Endothelial cell of umbilical vein (primary cell): Measurements from ENCODE around the gene TRIM59. TPM values are rescaled to one million over a fixed set of nuclear protein-coding genes. Genes with fewer than 3 reads are reported as not detected.

Source experiments
- BruUV-seq: library from RNA; stranded (reverse); fragments of 400-500 nt; replicated peaks from 2 replicates; lab custom pipeline; 2021; lab: Mats Ljungman, UMichigan
- CTCF ChIA-PET: fragments of 300-600, 350-600 bp; sonication (Branson Sonifier 250); formaldehyde crosslinking; loops from one replicate; lab custom pipeline; 2021; ENCODE audit warnings: antibody characterized with exemption, inconsistent platforms; lab: Charles Lee
- POLR2A ChIA-PET: fragments of 300-600, 350-600 bp; sonication (Branson Sonifier 250); formaldehyde crosslinking; loops from one replicate; lab custom pipeline; 2021; ENCODE audit warnings: antibody characterized with exemption, inconsistent platforms; lab: Charles Lee
- DNase-seq: peaks from one replicate; pipeline ENCODE4 v3.0.0-alpha.2; 2011; ENCODE audit warnings: low read depth, low spot score
- FAIRE-seq: peaks from 2 replicates; lab custom pipeline; 2011; peaks lifted over from hg19 to GRCh38; lab: Jason Lieb, UNC
- H2AFZ ChIP-seq: 2 replicates; pipeline ENCODE4 v1.6.0; 2012; ENCODE audit warnings: low read depth, low read length, control low read depth, inconsistent platforms
- H3K27ac ChIP-seq: 2 replicates; pipeline ENCODE4 v1.5.1; 2011; ENCODE audit warnings: low read depth, mild to moderate bottlenecking, control low read depth, low read length, moderate library complexity; ENCODE audit not compliant: insufficient read depth
- H3K27me3 ChIP-seq, 2 experiments: 2 replicates each; pipeline versions ENCODE4 v1.6.0 to v1.6.1; 2011; ENCODE audit warnings: low read length in 2 of 2, mixed read lengths in 1 of 2; ENCODE audit not compliant: control insufficient read depth in 2 of 2, insufficient read depth in 2 of 2
- H3K36me3 ChIP-seq, 2 experiments: 2 replicates in 1 of 2; 3 replicates in 1 of 2; pipeline ENCODE4 v1.5.1; 2011; ENCODE audit warnings: low read length in 2 of 2, mild to moderate bottlenecking in 1 of 2, moderate library complexity in 1 of 2; ENCODE audit not compliant: control insufficient read depth in 2 of 2, insufficient read depth in 2 of 2; ENCODE audit errors: extremely low read depth in 1 of 2
- H3K4me1 ChIP-seq: 3 replicates; pipeline ENCODE4 v1.5.1; 2011; ENCODE audit warnings: mild to moderate bottlenecking, low read length; ENCODE audit not compliant: control insufficient read depth, insufficient read depth; ENCODE audit errors: extremely low read depth
- H3K4me2 ChIP-seq: 2 replicates; pipeline ENCODE4 v1.6.1; 2011; ENCODE audit warnings: low read length, control low read depth, mixed read lengths; ENCODE audit not compliant: insufficient read depth
- H3K4me3 ChIP-seq, 3 experiments: fragments of 200-600 bp in 1 of 3; sonication (generic), shearing (Covaris generic) in 1 of 3; replicated peaks in 1 of 3; 2 replicates each; pipeline ENCODE4 v1.5.1; 2011 to 2016; ENCODE audit warnings: control low read depth in 3 of 3, low read length in 3 of 3, mild to moderate bottlenecking in 2 of 3, inconsistent platforms in 1 of 3, low read depth in 1 of 3, moderate library complexity in 1 of 3; ENCODE audit not compliant: insufficient read depth in 1 of 3
- H3K79me2 ChIP-seq: 2 replicates; pipeline ENCODE4 v1.6.0; 2012; ENCODE audit warnings: low read length, inconsistent platforms; ENCODE audit not compliant: control insufficient read depth, insufficient read depth
- H3K9ac ChIP-seq: replicated peaks from 2 replicates; pipeline ENCODE3; 2011; ENCODE audit warnings: low read length, control low read depth; ENCODE audit not compliant: insufficient read depth; ENCODE audit errors: extremely low read depth
- H3K9me1 ChIP-seq: replicated peaks from 3 replicates; pipeline ENCODE4 v1.6.0; 2011; ENCODE audit warnings: mild to moderate bottlenecking, low read length; ENCODE audit not compliant: control insufficient read depth, insufficient read depth; ENCODE audit errors: extremely low read depth
- H3K9me3 ChIP-seq: replicated peaks from 2 replicates; pipeline ENCODE4 v1.5.1; 2012; ENCODE audit warnings: low read length, inconsistent platforms; ENCODE audit not compliant: control insufficient read depth, insufficient read depth
- H4K20me1 ChIP-seq: replicated peaks from 2 replicates; pipeline ENCODE3; 2011; ENCODE audit warnings: mild to moderate bottlenecking, low read length; ENCODE audit not compliant: control insufficient read depth, insufficient read depth; ENCODE audit errors: extremely low read depth
- CTCF ChIP-seq, 2 donors: IDR thresholded peaks; 1 replicate in 1 of 2; 2 replicates in 1 of 2; pipeline ENCODE4 v1.5.1; 2011; ENCODE audit warnings: low read length in 2 of 2, mild to moderate bottlenecking in 2 of 2, moderate library complexity in 2 of 2, control low read depth in 1 of 2, inconsistent platforms in 1 of 2, low read depth in 1 of 2; ENCODE audit not compliant: insufficient read depth in 1 of 2; ENCODE audit errors: extremely low read depth in 1 of 2
- EZH2 ChIP-seq: IDR thresholded peaks from 2 replicates; pipeline ENCODE4 v1.6.1; 2012; ENCODE audit warnings: borderline replicate concordance, low read depth, mild to moderate bottlenecking, moderate library complexity, low read length, inconsistent platforms; ENCODE audit not compliant: severe bottlenecking
- FOS ChIP-seq: IDR thresholded peaks from 2 replicates; pipeline ENCODE4 v1.6.1; 2011; ENCODE audit warnings: mild to moderate bottlenecking, low read length, moderate library complexity, borderline replicate concordance; ENCODE audit not compliant: insufficient read depth
- GATA2 ChIP-seq: IDR thresholded peaks from 2 replicates; pipeline ENCODE4 v1.7.0; 2011; ENCODE audit warnings: low read depth, mild to moderate bottlenecking, moderate library complexity, mixed read lengths, low read length; ENCODE audit not compliant: insufficient read length, insufficient read depth
- JUN ChIP-seq: IDR thresholded peaks from 2 replicates; pipeline ENCODE4 v1.6.1; 2011; ENCODE audit warnings: borderline replicate concordance, low read depth; ENCODE audit not compliant: insufficient read length, insufficient read depth
- MAX ChIP-seq: IDR thresholded peaks from 2 replicates; pipeline ENCODE4 v1.6.1; 2011; ENCODE audit not compliant: insufficient read depth, insufficient read length
- MYC ChIP-seq: IDR thresholded peaks from one replicate; pipeline ENCODE4 v1.6.1; 2011; ENCODE audit warnings: mild to moderate bottlenecking, low read depth, low read length
- POLR2A ChIP-seq: IDR thresholded peaks from 2 replicates; pipeline ENCODE4 v1.6.1; 2012; ENCODE audit warnings: low read depth, mild to moderate bottlenecking, control low read depth, low read length
- POLR2AphosphoS5 ChIP-seq: IDR thresholded peaks from 2 replicates; pipeline ENCODE4 v1.6.1; 2012; ENCODE audit warnings: low read depth, mild to moderate bottlenecking, control low read depth, low read length, moderate library complexity; ENCODE audit not compliant: insufficient read depth
- dilution Hi-C: fragments of 300-500 bp; cut with MboI; formaldehyde crosslinking; loops from one replicate; pipeline ENCODE4 v1.15.0; 2019; ENCODE audit warnings: low sequenced_read_pairs; ENCODE audit not compliant: extremely low pct_ligation_motif_present
- intact Hi-C: fragments of 100-400 bp; cut with micrococcal nuclease; formaldehyde crosslinking; loops from one replicate; pipeline ENCODE4 v1.10.0; 2022
- polyA plus RNA-seq, 4 experiments: library from polyadenylated mRNA; depleted of rRNA in 3 of 4; stranded (reverse) in 3 of 4; unstranded in 1 of 4; fragments of >200 nt; gene quantifications; 2 replicates each; pipeline versions ENCODE4 v1.2.1 to v1.2.3, GENCODE V29; 2011 to 2012; ENCODE audit warnings: missing spikeins in 1 of 4
- total RNA-seq: library from RNA; stranded (reverse); gene quantifications from 2 replicates; pipeline ENCODE4 v1.2.3, GENCODE V29; 2021

Gene TRIM59
- total and polyA plus RNA-seq, 2 donors (not counting 3 experiments of a cell fraction or from before 2014, with no cell fraction given), result 6.8 to 33.0 TPM

DNA sequence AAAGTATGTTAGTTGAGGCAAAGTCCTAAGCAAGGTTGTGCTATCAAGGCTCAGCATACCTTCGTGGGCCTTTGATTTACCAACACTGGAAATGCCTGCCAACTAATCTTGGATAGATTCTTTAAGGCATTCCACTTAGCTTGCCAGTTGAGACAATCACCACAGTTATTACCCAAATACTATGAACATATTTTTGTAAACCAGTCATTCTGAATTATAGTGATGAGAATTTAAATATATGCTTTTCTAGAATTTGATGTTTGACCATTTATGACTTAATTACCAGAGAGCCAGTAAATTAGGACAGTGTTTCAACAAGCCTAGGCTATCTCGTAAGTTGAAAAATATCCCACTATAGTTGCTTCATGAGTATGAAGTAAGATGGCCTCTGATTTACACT lies 15.5 kb downstream of the TRIM59 start:
- FAIRE-seq, result no peak
- no peak for TF ChIP-seq EZH2
- no peak for TF ChIP-seq FOS
- no peak for TF ChIP-seq CTCF (IDR thresholded peaks at IDR 0.05; ENCODE audit: extremely low read depth in 1 of 2, insufficient read depth in 1 of 2, low read depth in 1 of 2, low read length in 2 of 2)
- TF ChIP-seq POLR2AphosphoS5, result no peak
- no peak for TF ChIP-seq POLR2A
- no peak for TF ChIP-seq MYC
- TF ChIP-seq JUN, result no peak
- no peak for TF ChIP-seq MAX
- TF ChIP-seq GATA2, result no peak

More for the DNA sequence above, 15.5 kb downstream of the TRIM59 start:
- H3K27me3 ChIP-seq, result no peaks in the 10 kb centered on the region
- H3K36me3 ChIP-seq, result peaks cover 7 to 36% of the 10 kb centered on the region in 2 experiments
- H3K79me2 ChIP-seq, result peaks cover 63% of the 10 kb centered on the region
- ChIA-PET CTCF (interaction anchor here (1.5 kb wide), 1 partner anchor 24 kb away, joined by 3 read pairs; no protein-coding TSS in a partner anchor), POLR2A (no interaction called here)
- no peak for DNase-seq
- no peak overlapping the region for H3K4me3 ChIP-seq
- H3K9ac ChIP-seq, result no peak overlapping the region
- intact Hi-C loops, result no loop called here
- no peak overlapping the region for H2AFZ ChIP-seq
- H4K20me1 ChIP-seq, result no peaks in the 10 kb centered on the region
- dilution Hi-C loops, result no loop called here
- no peaks in the 10 kb centered on the region for H3K9me1 ChIP-seq
- BruUV-seq, result no TSS peak
- H3K9me3 ChIP-seq, result no peaks in the 10 kb centered on the region
- no peak overlapping the region for H3K27ac ChIP-seq
- no peaks in the 10 kb centered on the region for H3K4me1 ChIP-seq
- no peak overlapping the region for H3K4me2 ChIP-seq
